HEK293 (cell line): ENCODE measurements around the gene RASD1.
A peak's percentile ranks its signal among the peaks of the same experiment; 100 is the strongest.

ENCODE experiments used
- CTCF ChIA-PET: fragments of 350-600 bp; formaldehyde crosslinking; extraction: SDS; loops from one replicate; lab custom pipeline; 2021; ENCODE audit warnings: antibody characterized with exemption; lab: Yijun Ruan, JAX
- POLR2A ChIA-PET: fragments of 300-600 bp; formaldehyde crosslinking; extraction: SDS; loops from one replicate; lab custom pipeline; 2020; ENCODE audit warnings: antibody characterized with exemption, inconsistent platforms; lab: Yijun Ruan, JAX
- H3K27ac ChIP-seq: fragments of 200-500 bp; sonication (Bioruptor generic); 2 replicates; pipeline ENCODE4 v1.5.1; 2014; ENCODE audit warnings: low read depth, low read length, control low read depth, inconsistent platforms; ENCODE audit errors: extremely low read depth
- H3K36me3 ChIP-seq, 2 experiments: fragments of 200-500 bp in 1 of 2; sonication (Bioruptor generic) in 1 of 2; 1 replicate in 1 of 2; 2 replicates in 1 of 2; pipeline ENCODE4 v1.5.1; 2014 to 2017; ENCODE audit warnings: inconsistent platforms in 2 of 2, low read length in 2 of 2; ENCODE audit not compliant: control insufficient read depth in 2 of 2, insufficient read depth in 1 of 2
- H3K4me1 ChIP-seq: fragments of 200-500 bp; sonication (Bioruptor generic); 2 replicates; pipeline ENCODE4 v1.5.1; 2014; ENCODE audit warnings: mild to moderate bottlenecking, low read length, inconsistent platforms; ENCODE audit not compliant: control insufficient read depth, insufficient read depth
- H3K4me3 ChIP-seq: 2 replicates; pipeline ENCODE4 v1.5.1; 2011; ENCODE audit warnings: low read depth, mild to moderate bottlenecking, control low read depth, low read length, moderate library complexity
- H3K9me3 ChIP-seq: fragments of 200-500 bp; sonication (Bioruptor generic); 2 replicates; pipeline ENCODE4 v1.5.1; 2014; ENCODE audit warnings: low read depth, low read length, inconsistent platforms; ENCODE audit not compliant: control insufficient read depth, insufficient read depth
- CTCF ChIP-seq: fragments of 450-650 bp; formaldehyde crosslinking; IDR thresholded peaks from 2 replicates; pipeline ENCODE4 v1.5.1; 2016; ENCODE audit warnings: missing biosample characterization, missing genetic modification characterization
- RBAK ChIP-seq: fragments of 450-650 bp; formaldehyde crosslinking; IDR thresholded peaks from 2 replicates; pipeline ENCODE4 v1.5.1; 2016; ENCODE audit warnings: missing biosample characterization, missing genetic modification characterization
- ZBTB10 ChIP-seq: fragments of 450-650 bp; formaldehyde crosslinking; IDR thresholded peaks from 2 replicates; pipeline ENCODE4 v1.5.1; 2016; ENCODE audit warnings: missing biosample characterization, missing genetic modification characterization
- ZEB2 ChIP-seq: fragments of 450-650 bp; formaldehyde crosslinking; IDR thresholded peaks from 2 replicates; pipeline ENCODE4 v1.5.1; 2016; ENCODE audit warnings: missing biosample characterization, missing genetic modification characterization
- ZIC2 ChIP-seq: fragments of 450-650 bp; formaldehyde crosslinking; IDR thresholded peaks from 2 replicates; pipeline ENCODE4 v1.5.1; 2016; ENCODE audit warnings: missing biosample characterization, missing genetic modification characterization
- ZNF184 ChIP-seq: fragments of 450-650 bp; IDR thresholded peaks from 2 replicates; pipeline ENCODE4 v1.5.1; 2018; ENCODE audit warnings: missing biosample characterization, mild to moderate bottlenecking, missing genetic modification characterization
- ZNF366 ChIP-seq: fragments of 450-650 bp; formaldehyde crosslinking; conservative IDR thresholded peaks from 2 replicates; pipeline ENCODE4 v1.5.1; 2016; ENCODE audit warnings: missing biosample characterization, missing genetic modification characterization
- ZNF423 ChIP-seq: fragments of 450-650 bp; formaldehyde crosslinking; IDR thresholded peaks from 2 replicates; pipeline ENCODE4 v1.5.1; 2016; ENCODE audit warnings: missing biosample characterization, missing genetic modification characterization
- ZNF48 ChIP-seq: fragments of 450-650 bp; formaldehyde crosslinking; IDR thresholded peaks from 2 replicates; pipeline ENCODE4 v1.5.1; 2016; ENCODE audit warnings: missing biosample characterization, missing genetic modification characterization
- ZNF600 ChIP-seq: fragments of 450-650 bp; formaldehyde crosslinking; IDR thresholded peaks from 2 replicates; pipeline ENCODE4 v1.5.1; 2016; ENCODE audit warnings: missing biosample characterization, missing genetic modification characterization
- ZNF624 ChIP-seq: fragments of 450-650 bp; formaldehyde crosslinking; IDR thresholded peaks from 2 replicates; pipeline ENCODE4 v1.5.1; 2017; ENCODE audit warnings: missing biosample characterization, missing genetic modification characterization
- ZNF677 ChIP-seq: fragments of 450-650 bp; IDR thresholded peaks from 2 replicates; pipeline ENCODE4 v1.5.0; 2018; ENCODE audit warnings: missing biosample characterization, mild to moderate bottlenecking, missing genetic modification characterization, moderate library complexity
- ZXDB ChIP-seq: fragments of 450-650 bp; formaldehyde crosslinking; IDR thresholded peaks from 2 replicates; pipeline ENCODE4 v1.5.1; 2016; ENCODE audit warnings: missing biosample characterization, missing genetic modification characterization
- TF ChIP-seq, protein P1 (sequence below): fragments of 450-650 bp; IDR thresholded peaks from 2 replicates; pipeline ENCODE4 v1.5.1; 2018; ENCODE audit warnings: missing biosample characterization, missing genetic modification characterization

The RASD1 gene

DNA sequence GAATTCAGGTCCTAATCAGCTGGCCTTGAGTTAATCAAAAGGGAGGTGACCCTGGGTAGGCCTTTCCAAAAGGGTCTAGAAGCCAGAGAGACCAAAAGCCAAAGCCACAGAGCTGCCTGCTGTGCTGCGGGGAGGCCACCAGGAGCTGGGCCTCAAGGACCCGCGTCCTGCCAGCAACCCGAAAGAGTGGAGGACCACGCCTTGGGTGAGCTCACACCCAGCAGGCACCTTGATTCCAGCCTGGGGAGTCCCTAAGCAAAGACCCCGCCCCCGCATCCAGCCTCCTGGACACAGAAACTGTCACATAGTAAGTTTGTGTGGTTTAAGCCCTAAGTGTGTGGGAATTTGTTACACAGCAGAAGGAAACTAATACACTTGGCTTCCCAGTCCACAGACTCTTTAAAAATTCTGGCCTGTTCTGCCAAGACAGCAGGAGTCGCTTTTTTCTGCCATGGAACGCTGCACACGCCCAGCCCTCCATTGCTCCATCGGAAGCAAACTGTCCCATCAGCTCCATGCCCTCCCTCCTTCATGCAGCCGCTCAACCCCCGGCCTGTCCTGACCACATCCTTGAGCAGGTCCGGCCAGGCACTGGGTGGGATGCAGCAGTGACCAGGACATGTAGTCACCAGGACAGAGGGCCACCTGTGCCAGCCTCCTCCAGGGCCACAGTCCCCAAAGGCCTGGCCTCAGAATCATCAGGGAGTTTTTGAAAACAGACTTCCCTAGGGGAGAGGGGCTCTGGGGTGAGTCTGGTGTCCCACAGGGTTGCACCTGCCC lies 20.9 kb upstream of the RASD1 start:
- Histone ChIP-seq H3K4me3 (no peak overlapping the region), H3K36me3 (no peaks in the 10 kb centered on the region), H3K27ac (no peak overlapping the region), H3K9me3 (no peaks in the 10 kb centered on the region), H3K4me1 (no peaks in the 10 kb centered on the region)
- CTCF ChIA-PET = interaction anchor here (0.6 to 2.0 kb wide), 4 partner anchors 20 to 200 kb away, joined by 3 to 12 read pairs (median 4); partner anchors contain the start of gene RASD1
- POLR2A ChIA-PET = no interaction called here
- peak; percentile 40; the same call in 1 of the 2 replicates for TF ChIP-seq ZNF600 (tag by site-specific recombination)
- TF ChIP-seq ZIC2 = peak; percentile 56
- no peak for TF ChIP-seq ZNF184 (tag by site-specific recombination)
- TF ChIP-seq RBAK (tag by site-specific recombination) = 0 out of 2 replicates have a peak, but pooled peaks have one; percentile 25

- Histone ChIP-seq H3K4me1 (no peaks in the 10 kb centered on the region), H3K36me3 (no peaks in the 10 kb centered on the region), H3K27ac (no peak overlapping the region), H3K4me3 (no peak overlapping the region), H3K9me3 (no peaks in the 10 kb centered on the region)
- CTCF ChIA-PET = interaction anchor here (0.6 to 1.4 kb wide), 4 partner anchors 19 to 199 kb away, joined by 3 to 6 read pairs (median 4); no protein-coding TSS in a partner anchor
- TF ChIP-seq ZXDB (tag by site-specific recombination) (no peak), ZIC2 (peak; percentile 57; the same call in 1 of the 2 replicates), ZNF366 (no peak), CTCF (tag by site-specific recombination) (no peak), ZEB2 (tag by site-specific recombination) (no peak), ZNF600 (tag by site-specific recombination) (0 out of 2 replicates have a peak, but pooled peaks have one; percentile 11)
- POLR2A ChIA-PET = no interaction called here
Measured at GRCh38 chr17:17515934-17516930, 20.0 kb upstream of the RASD1 start.

GRCh38 chr17:17514993-17515933 lies 19.1 kb upstream of the RASD1 start:
- H3K27ac ChIP-seq = no peak overlapping the region
- no peak for TF ChIP-seq ZNF677 (tag by site-specific recombination)
- no peak for TF ChIP-seq ZNF423 (tag by site-specific recombination)
- TF ChIP-seq, protein P1, sequence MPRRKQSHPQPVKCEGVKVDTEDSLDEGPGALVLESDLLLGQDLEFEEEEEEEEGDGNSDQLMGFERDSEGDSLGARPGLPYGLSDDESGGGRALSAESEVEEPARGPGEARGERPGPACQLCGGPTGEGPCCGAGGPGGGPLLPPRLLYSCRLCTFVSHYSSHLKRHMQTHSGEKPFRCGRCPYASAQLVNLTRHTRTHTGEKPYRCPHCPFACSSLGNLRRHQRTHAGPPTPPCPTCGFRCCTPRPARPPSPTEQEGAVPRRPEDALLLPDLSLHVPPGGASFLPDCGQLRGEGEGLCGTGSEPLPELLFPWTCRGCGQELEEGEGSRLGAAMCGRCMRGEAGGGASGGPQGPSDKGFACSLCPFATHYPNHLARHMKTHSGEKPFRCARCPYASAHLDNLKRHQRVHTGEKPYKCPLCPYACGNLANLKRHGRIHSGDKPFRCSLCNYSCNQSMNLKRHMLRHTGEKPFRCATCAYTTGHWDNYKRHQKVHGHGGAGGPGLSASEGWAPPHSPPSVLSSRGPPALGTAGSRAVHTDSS = no peak
- TF ChIP-seq ZNF624 = no peak
- no peak for TF ChIP-seq ZBTB10 (tag by site-specific recombination)
- TF ChIP-seq ZNF600 (tag by site-specific recombination) = 0 out of 2 replicates have a peak, but pooled peaks have one; percentile 65
- TF ChIP-seq ZNF48 (tag by site-specific recombination) = no peak
- POLR2A ChIA-PET = no interaction called here
- CTCF ChIA-PET = interaction anchor here (0.6 to 1.6 kb wide), 4 partner anchors 53 to 160 kb away, joined by 3 to 5 read pairs (median 3); no protein-coding TSS in a partner anchor
- no peaks in the 10 kb centered on the region for H3K4me1 ChIP-seq
- no peaks in the 10 kb centered on the region for H3K36me3 ChIP-seq
- H3K4me3 ChIP-seq = no peak overlapping the region
- H3K9me3 ChIP-seq = no peaks in the 10 kb centered on the region
